Neuronal stem cell (in vitro differentiated cells): ENCODE data around the gene FHDC1.

ENCODE experiments used
- DNase-seq: peaks from one replicate; pipeline ENCODE4 v3.0.0-alpha.2; 2013; ENCODE audit warnings: low spot score
- H2AFZ ChIP-seq: one replicate; pipeline ENCODE4 v1.6.1; 2013; ENCODE audit warnings: mild to moderate bottlenecking, low read length, inconsistent platforms
- H2AK5ac ChIP-seq: 2 replicates; pipeline ENCODE4 v1.6.1; 2013; ENCODE audit warnings: low read depth, mild to moderate bottlenecking, inconsistent platforms, low read length, moderate library complexity, mixed read lengths
- H2BK120ac ChIP-seq: 2 replicates; pipeline ENCODE4 v1.6.1; 2013; ENCODE audit warnings: low read depth, mild to moderate bottlenecking, inconsistent platforms, low read length, moderate library complexity, mixed read lengths
- H2BK12ac ChIP-seq: one replicate; pipeline ENCODE4 v1.6.1; 2013; ENCODE audit warnings: low read length, inconsistent platforms
- H2BK15ac ChIP-seq: 2 replicates; pipeline ENCODE4 v1.6.1; 2013; ENCODE audit warnings: mild to moderate bottlenecking, low read length, inconsistent platforms, mixed read lengths
- H2BK5ac ChIP-seq: one replicate; pipeline ENCODE4 v1.6.1; 2013; ENCODE audit warnings: inconsistent platforms, mild to moderate bottlenecking, low read length, moderate library complexity
- H3K14ac ChIP-seq: one replicate; pipeline ENCODE4 v1.6.1; 2013; ENCODE audit warnings: low read length, inconsistent platforms
- H3K18ac ChIP-seq: 2 replicates; pipeline ENCODE4 v1.6.1; 2013; ENCODE audit warnings: low read length, inconsistent platforms
- H3K23ac ChIP-seq: 2 replicates; pipeline ENCODE4 v1.6.1; 2013; ENCODE audit warnings: low read depth, mild to moderate bottlenecking, mixed read lengths, low read length, inconsistent platforms; ENCODE audit not compliant: poor library complexity
- H3K27ac ChIP-seq: replicated peaks from 3 replicates; pipeline ENCODE4 v1.5.1; 2013; ENCODE audit warnings: low read length, inconsistent platforms
- H3K27me3 ChIP-seq, 3 experiments: 2 replicates each; pipeline ENCODE4 v1.6.1; 2013; ENCODE audit warnings: low read length in 3 of 3, mild to moderate bottlenecking in 2 of 3, inconsistent platforms in 1 of 3, low read depth in 1 of 3, mixed read lengths in 1 of 3, moderate library complexity in 1 of 3; ENCODE audit not compliant: control insufficient read depth in 3 of 3, insufficient read depth in 3 of 3
- H3K36me3 ChIP-seq, 2 donors: replicated peaks in 1 of 2; 2 replicates each; pipeline ENCODE4 v1.6.1; 2013; ENCODE audit warnings: low read length in 2 of 2; ENCODE audit not compliant: control insufficient read depth in 2 of 2, insufficient read depth in 2 of 2
- H3K4ac ChIP-seq: 2 replicates; pipeline ENCODE4 v1.6.1; 2013; ENCODE audit warnings: inconsistent platforms, mild to moderate bottlenecking, low read length, moderate library complexity
- H3K4me1 ChIP-seq, 2 donors: 1 replicate in 1 of 2; 2 replicates in 1 of 2; pipeline ENCODE4 v1.6.1; 2013; ENCODE audit warnings: low read length in 2 of 2, low read depth in 1 of 2; ENCODE audit not compliant: control insufficient read depth in 2 of 2, insufficient read depth in 1 of 2
- H3K4me2 ChIP-seq: one replicate; pipeline ENCODE4 v1.6.1; 2013; ENCODE audit warnings: mild to moderate bottlenecking, low read length, inconsistent platforms; ENCODE audit not compliant: insufficient read depth, poor library complexity, severe bottlenecking
- H3K4me3 ChIP-seq, 2 donors: 2 replicates each; pipeline ENCODE4 v1.5.1; 2013; ENCODE audit warnings: low read length in 2 of 2, mild to moderate bottlenecking in 2 of 2, inconsistent platforms in 1 of 2, moderate library complexity in 1 of 2
- H3K79me1 ChIP-seq: one replicate; pipeline ENCODE4 v1.6.1; 2013; ENCODE audit warnings: low read depth, mild to moderate bottlenecking, inconsistent platforms, low read length, moderate library complexity
- H3K9ac ChIP-seq: one replicate; pipeline ENCODE4 v1.6.1; 2013; ENCODE audit warnings: mild to moderate bottlenecking, low read depth, low read length, inconsistent platforms; ENCODE audit not compliant: poor library complexity
- H3K9me3 ChIP-seq, 2 donors: replicated peaks in 1 of 2; 2 replicates each; pipeline versions ENCODE3 to v1.6.1; 2013; ENCODE audit warnings: low read length in 2 of 2, mild to moderate bottlenecking in 2 of 2, inconsistent platforms in 1 of 2, low read depth in 1 of 2, mixed read lengths in 1 of 2, moderate library complexity in 1 of 2; ENCODE audit not compliant: control insufficient read depth in 2 of 2, insufficient read depth in 1 of 2
- H4K8ac ChIP-seq: one replicate; pipeline ENCODE4 v1.6.1; 2013; ENCODE audit warnings: low read depth, mild to moderate bottlenecking, inconsistent platforms, low read length, moderate library complexity
- H4K91ac ChIP-seq: one replicate; pipeline ENCODE4 v1.6.1; 2013; ENCODE audit warnings: low read length, low read depth, mild to moderate bottlenecking, inconsistent platforms; ENCODE audit not compliant: poor library complexity
- WGBS, 2 donors: extraction: QIAGEN DNeasy Blood & Tissue Kit; methylation state at CpG; one replicate each; pipeline ENCODE4 v1.1.7; 2013; ENCODE audit warnings: missing lambda C conversion rate in 2 of 2, mixed read lengths in 1 of 2; ENCODE audit not compliant: insufficient read length in 2 of 2, insufficient replicate concordance in 1 of 2; ENCODE audit errors: extremely low coverage in 2 of 2; 5-methylcytosine and 5-hydroxymethylcytosine counted together

FHDC1 gene

DNA sequence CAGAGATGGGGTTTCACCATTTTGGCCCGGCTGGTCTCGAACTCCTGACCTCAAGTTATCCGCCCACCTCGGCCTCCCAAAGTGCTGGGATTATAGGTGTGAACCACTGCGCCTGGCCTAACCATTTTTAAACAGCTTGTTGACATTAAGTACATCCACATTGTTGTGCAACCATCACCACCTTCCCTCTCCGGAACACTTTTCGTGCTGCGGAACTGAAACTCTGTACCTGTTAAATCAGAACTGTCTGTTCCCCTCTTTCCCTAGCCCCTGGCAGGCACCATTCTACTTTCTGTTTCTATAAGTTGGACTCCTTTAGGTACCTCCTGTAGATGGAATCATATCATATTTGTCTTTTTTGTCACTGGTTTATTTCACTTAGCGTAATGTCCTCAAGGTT is 9.5 kb downstream of the FHDC1 start:
- no peak overlapping the region for H2BK120ac ChIP-seq
- no peak overlapping the region for H2BK12ac ChIP-seq
- H3K23ac ChIP-seq: no peak overlapping the region
- no peak overlapping the region for H3K4me2 ChIP-seq
- no peak overlapping the region for H2AK5ac ChIP-seq
- peaks cover 0 to 5% of the 10 kb centered on the region in 2 donors for H3K4me1 ChIP-seq
- no peak overlapping the region for H3K14ac ChIP-seq
- H2AFZ ChIP-seq: no peak overlapping the region
- H3K36me3 ChIP-seq: no peaks in the 10 kb centered on the region
- no CpG with 5 or more reads among the region's 9 CpGs for WGBS, 2 donors
- no peak for DNase-seq
- no peaks in the 10 kb centered on the region for H3K9me3 ChIP-seq
- H3K4ac ChIP-seq: no peak overlapping the region
- H3K27me3 ChIP-seq: peaks cover 0 to under 1% (median 0%) of the 10 kb centered on the region in 3 experiments
- H4K8ac ChIP-seq: no peak overlapping the region
- H3K18ac ChIP-seq: no peak overlapping the region
- H3K79me1 ChIP-seq: no peaks in the 10 kb centered on the region
- no peak overlapping the region for H2BK15ac ChIP-seq
- H3K9ac ChIP-seq: no peak overlapping the region
- no peak overlapping the region for H3K27ac ChIP-seq
- no peak overlapping the region for H3K4me3 ChIP-seq
- no peak overlapping the region for H4K91ac ChIP-seq
- no peak overlapping the region for H2BK5ac ChIP-seq

DNA sequence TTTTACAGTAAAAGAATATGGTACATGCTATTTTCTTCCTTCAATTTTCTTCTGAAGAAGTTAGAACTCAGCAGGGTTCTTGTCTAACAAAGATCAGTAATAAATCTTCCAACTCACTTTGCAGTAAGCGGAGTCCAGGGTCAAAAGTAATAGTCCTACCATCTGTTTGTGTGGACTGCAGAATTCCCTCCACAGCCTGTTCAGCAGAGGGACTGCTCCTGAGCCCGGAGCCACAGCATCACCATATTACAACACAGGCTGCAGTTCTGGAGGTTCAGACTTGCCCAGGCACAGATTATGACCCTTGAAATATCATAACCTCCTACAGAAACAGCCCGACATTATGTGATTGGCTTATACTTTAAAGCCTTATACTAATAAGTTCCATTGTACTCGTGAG is 10.3 kb downstream of the FHDC1 start:
- H3K27ac ChIP-seq: no peak overlapping the region
- H2AFZ ChIP-seq: no peak overlapping the region
- H3K27me3 ChIP-seq: no peaks in the 10 kb centered on the region
- no peak overlapping the region for H3K18ac ChIP-seq
- H3K9ac ChIP-seq: no peak overlapping the region
- H2BK5ac ChIP-seq: no peak overlapping the region
- H3K36me3 ChIP-seq: no peaks in the 10 kb centered on the region
- no peak overlapping the region for H3K4me2 ChIP-seq
- no peak overlapping the region for H2BK12ac ChIP-seq
- no peak overlapping the region for H3K4ac ChIP-seq
- no peak overlapping the region for H2AK5ac ChIP-seq
- no peak overlapping the region for H2BK15ac ChIP-seq
- H3K23ac ChIP-seq: no peak overlapping the region
- no peak overlapping the region for H3K4me3 ChIP-seq
- H3K14ac ChIP-seq: no peak overlapping the region
- peaks cover 0 to 7% of the 10 kb centered on the region in 2 donors for H3K4me1 ChIP-seq
- no peaks in the 10 kb centered on the region for H3K79me1 ChIP-seq
- H4K8ac ChIP-seq: no peak overlapping the region
- DNase-seq: no peak
- no peak overlapping the region for H2BK120ac ChIP-seq
- WGBS, 2 donors: no CpG with 5 or more reads among the region's 4 CpGs
- no peaks in the 10 kb centered on the region for H3K9me3 ChIP-seq
- no peak overlapping the region for H4K91ac ChIP-seq

DNA sequence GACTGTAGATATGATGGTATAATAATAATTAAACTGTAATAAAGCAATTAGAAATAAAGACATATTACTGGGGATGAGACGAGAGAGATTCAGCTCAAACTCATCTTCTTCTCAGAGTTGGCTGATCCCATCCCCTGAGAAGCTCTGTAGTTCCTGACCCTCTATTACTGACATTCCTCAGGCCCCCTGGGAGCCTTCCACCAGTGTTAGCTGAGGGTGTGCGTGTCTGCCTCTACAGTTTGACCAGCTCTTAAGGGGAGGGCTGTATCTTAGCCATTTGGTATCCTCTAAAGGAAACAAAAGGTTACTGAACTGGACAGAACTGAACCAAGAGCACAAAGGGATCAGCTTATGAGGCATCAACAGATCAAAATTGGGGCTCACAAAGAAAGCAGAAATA is 11.2 kb downstream of the FHDC1 start:
- no peak overlapping the region for H3K14ac ChIP-seq
- no peaks in the 10 kb centered on the region for H3K9me3 ChIP-seq
- H2BK12ac ChIP-seq: no peak overlapping the region
- WGBS, 2 donors: no CpG with 5 or more reads among the region's 2 CpGs
- no peak for DNase-seq
- H2BK15ac ChIP-seq: no peak overlapping the region
- H3K9ac ChIP-seq: no peak overlapping the region
- no peak overlapping the region for H3K4ac ChIP-seq
- no peak overlapping the region for H3K27ac ChIP-seq
- peaks cover 5 to 7% of the 10 kb centered on the region in 2 donors for H3K4me1 ChIP-seq
- H3K18ac ChIP-seq: no peak overlapping the region
- H4K8ac ChIP-seq: no peak overlapping the region
- no peak overlapping the region for H2BK120ac ChIP-seq
- H2AFZ ChIP-seq: no peak overlapping the region
- H3K27me3 ChIP-seq: no peaks in the 10 kb centered on the region
- H3K23ac ChIP-seq: no peak overlapping the region
- H2AK5ac ChIP-seq: no peak overlapping the region
- no peaks in the 10 kb centered on the region for H3K79me1 ChIP-seq
- no peak overlapping the region for H3K4me3 ChIP-seq
- H4K91ac ChIP-seq: no peak overlapping the region
- H3K36me3 ChIP-seq: no peaks in the 10 kb centered on the region
- no peak overlapping the region for H2BK5ac ChIP-seq
- no peak overlapping the region for H3K4me2 ChIP-seq

DNA sequence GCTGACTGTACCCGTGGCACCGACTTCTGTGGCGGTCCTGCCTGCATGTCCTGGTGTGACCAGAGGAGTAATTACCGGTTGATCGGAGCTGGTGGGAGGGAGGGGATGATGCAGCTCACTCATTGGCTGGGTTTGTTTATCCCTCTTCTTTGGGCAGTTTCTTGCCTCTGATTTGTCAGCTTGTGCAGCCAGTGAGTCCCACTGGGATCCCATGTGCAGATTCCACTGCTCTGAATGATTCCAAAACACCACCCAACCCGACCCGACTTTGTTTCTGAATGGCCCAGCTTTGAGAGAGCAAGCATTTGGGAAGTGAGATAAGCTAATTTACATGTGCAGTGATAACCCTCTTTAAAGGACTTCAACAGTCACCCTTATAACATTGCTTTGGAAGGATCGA is 13.8 kb downstream of the FHDC1 start:
- no peak overlapping the region for H2AK5ac ChIP-seq
- no CpG with 5 or more reads among the region's 8 CpGs for WGBS, 2 donors
- no peaks in the 10 kb centered on the region for H3K79me1 ChIP-seq
- H2AFZ ChIP-seq: no peak overlapping the region
- no peak overlapping the region for H4K8ac ChIP-seq
- no peak overlapping the region for H3K23ac ChIP-seq
- H3K4me3 ChIP-seq: no peak overlapping the region
- H3K4me1 ChIP-seq: peaks cover 5 to 7% of the 10 kb centered on the region in 2 donors
- no peaks in the 10 kb centered on the region for H3K27me3 ChIP-seq
- H3K14ac ChIP-seq: no peak overlapping the region
- no peak overlapping the region for H3K4me2 ChIP-seq
- no peak overlapping the region for H3K18ac ChIP-seq
- no peaks in the 10 kb centered on the region for H3K36me3 ChIP-seq
- H2BK120ac ChIP-seq: no peak overlapping the region
- H3K9me3 ChIP-seq: no peaks in the 10 kb centered on the region
- no peak overlapping the region for H2BK15ac ChIP-seq
- no peak for DNase-seq
- H2BK5ac ChIP-seq: no peak overlapping the region
- no peak overlapping the region for H3K9ac ChIP-seq
- no peak overlapping the region for H3K4ac ChIP-seq
- no peak overlapping the region for H2BK12ac ChIP-seq
- no peak overlapping the region for H3K27ac ChIP-seq
- H4K91ac ChIP-seq: no peak overlapping the region
